A549 (cell line): Measurements from ENCODE around the gene OTUD4. TPM values are rescaled to one million over a fixed set of nuclear protein-coding genes. Genes with fewer than 3 reads are reported as not detected.

ENCODE experiments used
- ATOH8 ChIP-seq: fragments of 250-450 bp; sonication (Bioruptor Pico); IDR thresholded peaks from 2 replicates; pipeline ENCODE4 v1.5.0; 2020; ENCODE audit warnings: low read depth, mild to moderate bottlenecking, moderate library complexity
- BHLHE40 ChIP-seq: IDR thresholded peaks from 2 replicates; pipeline ENCODE4 v1.6.1; 2012; ENCODE audit warnings: low read depth, low read length, inconsistent platforms
- CBX2 ChIP-seq: fragments of 200-600 bp; sonication (generic); IDR thresholded peaks from 2 replicates; pipeline ENCODE4 v1.6.1; 2016; ENCODE audit warnings: low read depth, mild to moderate bottlenecking, borderline replicate concordance
- CBX8 ChIP-seq: fragments of 200-600 bp; sonication (generic); IDR thresholded peaks from 2 replicates; pipeline ENCODE4 v1.6.1; 2016
- CHD2 ChIP-seq: fragments of 150-350 bp; IDR thresholded peaks from 2 replicates; pipeline ENCODE4 v1.6.1; 2014; ENCODE audit warnings: low read length; ENCODE audit not compliant: partially characterized antibody
- CHD4 ChIP-seq: fragments of 200-600 bp; sonication (generic); IDR thresholded peaks from 2 replicates; pipeline ENCODE4 v1.6.1; 2016; ENCODE audit warnings: antibody characterized with exemption, mild to moderate bottlenecking, borderline replicate concordance
- CTCF ChIP-seq: fragments of >200 bp; sonication (Bioruptor Twin); formaldehyde crosslinking; IDR thresholded peaks from 3 replicates; pipeline ENCODE4 v1.5.1; 2016
- E2F6 ChIP-seq: IDR thresholded peaks from 2 replicates; pipeline ENCODE4 v1.6.1; 2012; ENCODE audit warnings: low read depth, borderline replicate concordance
- EHF ChIP-seq: fragments of 250-450 bp; sonication (Bioruptor Pico); IDR thresholded peaks from 2 replicates; pipeline ENCODE4 v1.5.0; 2020; ENCODE audit warnings: mild to moderate bottlenecking
- FOSL2 ChIP-seq, 2 experiments: fragments of 450-650 bp in 1 of 2; fragments of >200 bp in 1 of 2; sonication (Bioruptor Twin) in 1 of 2; formaldehyde crosslinking; IDR thresholded peaks; 2 replicates each; pipeline versions ENCODE4 v1.5.0 to v1.6.1; 2016 to 2020; ENCODE audit warnings: mild to moderate bottlenecking in 1 of 2, moderate library complexity in 1 of 2
- HDAC2 ChIP-seq: fragments of 200-600 bp; sonication (generic); IDR thresholded peaks from 2 replicates; pipeline ENCODE4 v1.6.1; 2016
- HES2 ChIP-seq: fragments of >200 bp; sonication (Bioruptor Twin); formaldehyde crosslinking; IDR thresholded peaks from 2 replicates; pipeline ENCODE4 v1.6.1; 2016
- HEYL ChIP-seq: fragments of 250-450 bp; sonication (Bioruptor Pico); IDR thresholded peaks from 2 replicates; pipeline ENCODE4 v1.8.0; 2021; ENCODE audit warnings: mild to moderate bottlenecking, moderate library complexity
- HOXB13 ChIP-seq: fragments of 250-450 bp; sonication (Bioruptor Pico); IDR thresholded peaks from 2 replicates; pipeline ENCODE4 v1.5.0; 2020; ENCODE audit warnings: low read depth, mild to moderate bottlenecking, moderate library complexity
- JUN ChIP-seq, 2 experiments: fragments of >200 bp; sonication (Bioruptor Twin); formaldehyde crosslinking; IDR thresholded peaks; 2 replicates in 1 of 2; 3 replicates in 1 of 2; pipeline ENCODE4 v1.6.1; 2016 to 2017
- JUNB ChIP-seq: fragments of >200 bp; sonication (Bioruptor Twin); formaldehyde crosslinking; IDR thresholded peaks from 2 replicates; pipeline ENCODE4 v1.6.1; 2016
- KDM5A ChIP-seq: fragments of 200-600 bp; sonication (generic); IDR thresholded peaks from 2 replicates; pipeline ENCODE4 v1.6.1; 2016; ENCODE audit warnings: antibody characterized with exemption, mild to moderate bottlenecking
- MAFK ChIP-seq: fragments of 450-650 bp; IDR thresholded peaks from 2 replicates; pipeline ENCODE4 v1.6.1; 2014; ENCODE audit not compliant: partially characterized antibody
- NFE2L2 ChIP-seq: fragments of 150-350 bp; conservative IDR thresholded peaks from 2 replicates; pipeline ENCODE4 v1.6.1; 2014; ENCODE audit warnings: low read length
- NR3C1 ChIP-seq: fragments of >200 bp; sonication (Bioruptor Twin); formaldehyde crosslinking; IDR thresholded peaks from 3 replicates; pipeline ENCODE4 v1.6.1; 2017
- PBX3 ChIP-seq: IDR thresholded peaks from 2 replicates; pipeline ENCODE4 v1.6.1; 2012
- PHF8 ChIP-seq: fragments of 200-600 bp; sonication (generic); IDR thresholded peaks from 2 replicates; pipeline ENCODE4 v1.6.1; 2016; ENCODE audit warnings: low read depth, mild to moderate bottlenecking, antibody characterized with exemption, moderate library complexity, borderline replicate concordance
- POLR2A ChIP-seq: IDR thresholded peaks from 2 replicates; pipeline ENCODE4 v1.6.1; 2012; ENCODE audit warnings: mild to moderate bottlenecking, low read length
- RAD21 ChIP-seq, 2 experiments: fragments of >200 bp in 1 of 2; sonication (Bioruptor Twin) in 1 of 2; formaldehyde crosslinking in 1 of 2; IDR thresholded peaks in 1 of 2; conservative IDR thresholded peaks in 1 of 2; 2 replicates in 1 of 2; 3 replicates in 1 of 2; pipeline ENCODE4 v1.6.1; 2012 to 2018; ENCODE audit warnings: inconsistent platforms in 1 of 2
- RCOR1 ChIP-seq: fragments of 150-350 bp; IDR thresholded peaks from 2 replicates; pipeline ENCODE4 v1.6.1; 2014; ENCODE audit warnings: antibody characterized with exemption, low read length, low read depth
- REST ChIP-seq: fragments of 200-600 bp; sonication (generic); IDR thresholded peaks from 2 replicates; pipeline ENCODE4 v1.6.1; 2016; ENCODE audit warnings: antibody characterized with exemption, mild to moderate bottlenecking, moderate library complexity
- SMC3 ChIP-seq: fragments of >200 bp; sonication (Bioruptor Twin); formaldehyde crosslinking; IDR thresholded peaks from 3 replicates; pipeline ENCODE4 v1.6.1; 2018; ENCODE audit warnings: inconsistent platforms
- TFCP2L1 ChIP-seq: fragments of 250-450 bp; sonication (Bioruptor Pico); IDR thresholded peaks from 2 replicates; pipeline ENCODE4 v1.5.0; 2021; ENCODE audit warnings: mild to moderate bottlenecking
- ZC3H11A ChIP-seq: fragments of 450-650 bp; IDR thresholded peaks from 2 replicates; pipeline ENCODE4 v1.6.1; 2014; ENCODE audit warnings: antibody characterized with exemption, mild to moderate bottlenecking
- polyA plus RNA-seq, 4 experiments: library from polyadenylated mRNA; depleted of rRNA in 3 of 4; stranded (reverse); fragments of >200 nt; fragmentation: RNase III in 1 of 4; extraction: RNeasy Plus Mini Kit Qiagen cat#74134 plus additional on column Dnase treatment in 1 of 4; gene quantifications; 2 replicates in 3 of 4; 3 replicates in 1 of 4; pipeline ENCODE4 v1.2.3, GENCODE V29; 2011 to 2017
- TF ChIP-seq, protein P1 (sequence below): fragments of 450-650 bp; IDR thresholded peaks from 2 replicates; pipeline ENCODE4 v1.6.1; 2014; ENCODE audit warnings: antibody characterized with exemption
- TF ChIP-seq, protein P2 (sequence below): fragments of 150-350 bp; IDR thresholded peaks from 2 replicates; pipeline ENCODE4 v1.6.1; 2014; ENCODE audit warnings: low read depth, mild to moderate bottlenecking, low read length

OTUD4 gene
- polyA plus RNA-seq, 2 of the 4 experiments (the other 2 are of a cell fraction), result 11.5 to 34.8 TPM

GRCh38 chr4:145097821-145098674 is 82.3 kb downstream of the OTUD4 start, which contains the start of the genes ABCE1 and ANAPC10 (continued):
- TF ChIP-seq CTCF (peak; percentile 28; the same call in 1 of the 3 replicates), CHD2 (no peak), RAD21 (conservative IDR thresholded peaks at IDR 0.05 in 1 of 2, IDR thresholded peaks at IDR 0.05 in 1 of 2) (0 out of 5 replicates have a peak, but pooled peaks of 1 of the 2 experiments have one; percentile 23), ZC3H11A (no peak), CHD4 (no peak), CBX2 (no peak), HES2 (no peak), MAFK (no peak), REST (no peak), FOSL2 (IDR thresholded peaks at IDR 0.05) (no peak), FOSL2 (CRISPR knock-in tag; IDR thresholded peaks at IDR 0.05) (peak; percentile 73), PBX3 (no peak), HDAC2 (no peak), TFCP2L1 (CRISPR knock-in tag) (no peak), EHF (no peak), ATOH8 (CRISPR knock-in tag) (no peak), HOXB13 (no peak), KDM5A (peak; percentile 76), SMC3 (peak; percentile 35; the same call in 1 of the 3 replicates), CBX8 (no peak), E2F6 (peak; percentile 54; the same call in 1 of the 2 replicates), NR3C1 (no peak), PHF8 (peak; percentile 54; the same call in 1 of the 2 replicates), RCOR1 (no peak), JUNB (no peak), HEYL (CRISPR knock-in tag) (no peak), JUN (IDR thresholded peaks at IDR 0.05) (peak in 1 of 2 experiments; percentile 39; a peak in 2 of 5 replicates), BHLHE40 (no peak), NFE2L2 (no peak), POLR2A (peak; percentile 73)
- TF ChIP-seq, protein P1, sequence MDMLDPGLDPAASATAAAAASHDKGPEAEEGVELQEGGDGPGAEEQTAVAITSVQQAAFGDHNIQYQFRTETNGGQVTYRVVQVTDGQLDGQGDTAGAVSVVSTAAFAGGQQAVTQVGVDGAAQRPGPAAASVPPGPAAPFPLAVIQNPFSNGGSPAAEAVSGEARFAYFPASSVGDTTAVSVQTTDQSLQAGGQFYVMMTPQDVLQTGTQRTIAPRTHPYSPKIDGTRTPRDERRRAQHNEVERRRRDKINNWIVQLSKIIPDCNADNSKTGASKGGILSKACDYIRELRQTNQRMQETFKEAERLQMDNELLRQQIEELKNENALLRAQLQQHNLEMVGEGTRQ, result no peak
- TF ChIP-seq, protein P2, sequence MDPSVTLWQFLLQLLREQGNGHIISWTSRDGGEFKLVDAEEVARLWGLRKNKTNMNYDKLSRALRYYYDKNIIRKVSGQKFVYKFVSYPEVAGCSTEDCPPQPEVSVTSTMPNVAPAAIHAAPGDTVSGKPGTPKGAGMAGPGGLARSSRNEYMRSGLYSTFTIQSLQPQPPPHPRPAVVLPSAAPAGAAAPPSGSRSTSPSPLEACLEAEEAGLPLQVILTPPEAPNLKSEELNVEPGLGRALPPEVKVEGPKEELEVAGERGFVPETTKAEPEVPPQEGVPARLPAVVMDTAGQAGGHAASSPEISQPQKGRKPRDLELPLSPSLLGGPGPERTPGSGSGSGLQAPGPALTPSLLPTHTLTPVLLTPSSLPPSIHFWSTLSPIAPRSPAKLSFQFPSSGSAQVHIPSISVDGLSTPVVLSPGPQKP, result no peak
